ENCODE data around the gene GOLM1. TPM values are rescaled to one million over a fixed set of nuclear protein-coding genes. Genes with fewer than 3 reads are reported as not detected.
A peak's percentile ranks its signal among the peaks of the same experiment; 100 is the strongest.

GOLM1 gene
- total RNA-seq, 1 donor from 2014 or later: 25.8 TPM

- no peak for DNase-seq (ENCODE audit: low read depth)
Measured at GRCh38 chr9:86046930-86047341, 52.4 kb downstream of the GOLM1 start.

DNA sequence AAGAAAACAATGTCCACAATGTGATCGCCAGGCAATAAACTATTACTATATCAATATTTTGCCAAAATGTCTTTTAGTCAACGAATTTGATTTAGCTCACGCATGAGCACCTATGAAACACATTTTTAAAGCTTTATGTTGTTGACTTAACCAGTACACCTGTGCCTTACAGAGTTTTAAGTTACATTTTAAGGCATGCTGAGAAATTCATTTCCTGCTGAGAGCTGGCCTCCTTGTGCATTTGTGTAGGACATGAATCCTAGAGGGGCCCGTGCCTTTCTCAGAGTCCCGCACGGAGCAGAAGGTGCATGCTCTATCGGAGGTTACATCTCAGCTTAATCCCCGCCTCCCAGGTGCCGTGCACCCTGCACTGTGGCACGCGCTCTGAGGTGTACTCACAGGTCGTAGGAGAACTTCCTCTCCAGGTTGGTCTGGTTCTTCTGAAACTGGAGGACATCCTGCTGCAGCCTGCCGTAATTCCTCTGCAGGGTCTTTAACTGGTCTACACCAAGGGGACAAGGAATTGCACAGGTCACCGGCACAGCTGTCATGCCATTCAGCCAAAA is 53.2 kb downstream of the GOLM1 start:
- no peak for DNase-seq (ENCODE audit: low read depth)

- no peak for DNase-seq (ENCODE audit: low read depth)
Measured at GRCh38 chr9:86045654-86046053, 53.7 kb downstream of the GOLM1 start.

GRCh38 chr9:86043999-86044398 is 55.4 kb downstream of the GOLM1 start:
- no peak for DNase-seq (ENCODE audit: low read depth)

DNA sequence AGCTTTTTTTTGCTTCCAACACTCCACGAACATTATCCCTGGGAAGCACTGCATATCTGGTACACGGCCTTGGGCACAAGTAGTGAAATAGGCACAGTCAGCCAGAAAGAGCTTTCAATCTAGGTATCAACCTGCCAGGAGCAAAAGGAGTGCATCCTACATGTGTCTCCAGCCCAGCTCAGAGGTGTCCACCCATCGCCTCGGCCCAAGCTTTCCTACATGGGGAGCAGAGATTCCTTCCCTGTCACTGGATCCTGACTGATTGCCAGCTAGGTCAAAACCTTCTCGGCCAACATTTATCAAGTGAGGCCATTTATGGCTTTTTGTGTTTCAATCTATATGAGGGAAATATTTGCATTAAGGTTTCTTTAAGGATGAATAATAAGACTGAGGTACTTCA is 55.8 kb downstream of the GOLM1 start:
- no peak for DNase-seq (ENCODE audit: low read depth)

- no peak for DNase-seq (ENCODE audit: low read depth)
Measured at GRCh38 chr9:86042199-86042978, 57.0 kb downstream of the GOLM1 start.

DNA sequence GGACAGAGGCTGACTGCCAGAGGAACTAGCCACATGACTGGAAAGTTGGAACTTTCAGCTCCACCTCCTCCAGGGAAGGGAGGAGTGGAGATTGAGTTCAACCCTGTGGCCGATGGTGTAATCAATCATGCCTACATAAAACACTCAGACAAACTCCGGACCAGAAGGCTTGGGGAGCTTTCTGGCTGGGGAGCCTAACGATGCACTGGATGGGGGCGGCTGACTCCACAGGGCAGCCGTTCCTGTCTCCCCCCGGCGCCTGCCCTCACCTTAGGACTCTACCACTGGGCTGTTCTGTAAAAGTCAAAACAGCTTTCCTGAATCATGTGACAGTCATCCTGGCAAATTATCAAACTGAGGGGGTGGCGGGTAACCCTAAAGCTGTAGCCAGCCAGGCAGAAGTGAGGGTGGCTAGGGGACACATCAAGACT is 58.0 kb downstream of the GOLM1 start:
- no peak for DNase-seq (ENCODE audit: low read depth)

DNA sequence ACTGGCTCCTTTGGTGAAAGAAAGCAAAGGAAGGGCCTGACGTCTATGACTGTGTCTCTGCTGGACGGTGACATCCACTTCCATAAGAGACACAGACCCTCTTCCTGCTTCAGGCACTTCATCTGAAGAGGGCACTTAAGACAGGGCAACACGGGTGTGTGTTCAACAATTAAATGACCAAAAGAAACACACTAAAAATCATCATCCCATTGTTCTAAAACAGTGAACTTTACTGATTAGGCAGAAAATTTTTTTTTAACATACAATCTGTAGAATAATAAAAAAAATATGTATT is 58.5 kb downstream of the GOLM1 start:
- DNase-seq (ENCODE audit: low read depth): no peak

GRCh38 chr9:86039991-86040860 is 59.1 kb downstream of the GOLM1 start:
- DNase-seq (ENCODE audit: low read depth): no peak

GRCh38 chr9:86036555-86036954 is 62.8 kb downstream of the GOLM1 start:
- no peak for DNase-seq (ENCODE audit: low read depth)

DNA sequence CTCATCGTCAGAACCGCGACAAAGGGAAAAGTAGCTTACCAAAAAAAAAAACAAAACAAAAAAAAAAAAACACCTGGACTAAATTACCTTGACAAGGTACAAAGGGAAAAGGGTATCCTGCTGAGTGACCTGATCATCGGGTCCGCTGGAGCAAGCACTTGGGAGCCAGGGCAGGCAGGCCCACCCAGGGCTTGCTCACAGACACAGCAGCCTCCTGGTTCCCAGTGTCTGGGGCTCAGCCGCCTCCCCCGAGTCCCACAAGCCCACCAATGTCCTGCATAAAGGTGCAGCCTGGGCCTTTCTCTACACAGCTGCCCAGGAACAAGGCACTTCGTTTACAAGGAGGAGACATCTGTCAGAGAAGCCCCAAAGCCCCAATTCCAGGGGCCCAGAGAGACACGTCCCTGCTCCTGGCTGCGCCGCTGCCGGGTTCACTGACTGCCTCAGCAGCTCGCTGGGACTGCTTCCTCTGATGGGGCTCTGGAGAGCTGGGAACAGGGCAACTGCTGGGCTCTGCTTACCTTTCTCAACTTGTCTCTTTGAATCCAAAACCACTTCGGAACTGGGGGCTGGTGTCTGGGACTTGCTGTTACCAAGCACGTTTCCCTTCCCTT is 63.4 kb downstream of the GOLM1 start:
- DNase-seq (ENCODE audit: low read depth): no peak

DNA sequence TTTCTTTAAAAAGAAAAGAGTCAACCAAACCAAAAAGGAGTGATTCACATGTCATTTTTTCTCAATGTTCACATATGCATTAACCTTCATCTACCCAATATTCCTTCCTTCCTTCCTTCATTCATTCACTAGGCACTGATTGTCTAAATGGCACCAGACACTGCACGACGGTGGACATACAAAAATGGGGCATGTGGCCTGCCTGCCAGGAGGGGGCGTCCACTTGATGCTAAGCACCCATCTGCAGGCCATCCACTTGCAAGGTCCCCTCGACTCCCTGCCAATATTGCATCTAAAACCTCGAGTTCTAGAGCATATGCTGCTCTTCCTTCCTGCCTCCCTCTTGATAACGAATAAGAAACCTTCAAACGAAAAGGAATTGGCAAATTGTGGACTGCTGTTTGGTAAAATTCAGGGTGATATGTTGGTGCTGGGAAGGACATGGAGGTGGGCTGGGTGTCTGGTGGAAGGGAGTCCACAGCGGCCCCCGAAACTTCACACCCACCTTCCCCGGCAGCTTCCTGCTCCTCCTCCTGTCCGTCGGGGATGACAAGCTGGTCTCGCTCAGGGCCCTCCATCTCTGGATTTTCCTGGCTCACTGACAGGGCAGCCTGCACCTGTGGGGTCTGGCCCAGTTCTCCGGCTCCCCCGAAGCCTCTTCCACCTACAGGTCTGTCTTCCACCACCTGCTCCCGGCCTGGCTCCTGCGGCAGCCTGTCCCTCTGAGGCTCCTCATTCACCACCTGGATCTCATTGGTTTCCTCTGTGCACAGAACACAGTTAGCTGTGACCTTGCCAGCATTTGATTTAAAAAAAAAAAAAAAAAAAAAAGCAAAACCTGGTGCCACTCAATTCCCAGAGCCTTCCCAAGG is 64.3 kb downstream of the GOLM1 start:
- peak; percentile 28 for DNase-seq (ENCODE audit: low read depth)

DNA sequence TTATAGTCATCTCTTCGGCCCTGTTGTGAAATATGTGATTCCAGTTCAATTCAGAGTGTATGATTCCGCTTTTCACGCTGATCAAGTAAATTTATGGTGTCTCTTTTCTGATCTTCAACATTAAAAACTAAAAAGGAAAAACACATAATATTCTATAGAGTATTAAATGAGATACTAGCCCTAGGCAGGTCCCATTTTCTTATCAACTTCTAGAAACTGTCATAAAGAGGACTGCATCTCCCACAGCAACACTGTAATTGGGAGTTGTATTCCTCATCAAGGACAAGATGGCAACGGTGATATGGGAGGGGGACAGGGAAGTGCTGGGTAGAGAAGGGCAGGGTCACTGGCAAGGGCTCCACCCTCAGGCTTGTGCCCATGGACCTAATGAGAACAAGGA is 71.6 kb downstream of the GOLM1 start:
- DNase-seq (ENCODE audit: low read depth): no peak

DNA sequence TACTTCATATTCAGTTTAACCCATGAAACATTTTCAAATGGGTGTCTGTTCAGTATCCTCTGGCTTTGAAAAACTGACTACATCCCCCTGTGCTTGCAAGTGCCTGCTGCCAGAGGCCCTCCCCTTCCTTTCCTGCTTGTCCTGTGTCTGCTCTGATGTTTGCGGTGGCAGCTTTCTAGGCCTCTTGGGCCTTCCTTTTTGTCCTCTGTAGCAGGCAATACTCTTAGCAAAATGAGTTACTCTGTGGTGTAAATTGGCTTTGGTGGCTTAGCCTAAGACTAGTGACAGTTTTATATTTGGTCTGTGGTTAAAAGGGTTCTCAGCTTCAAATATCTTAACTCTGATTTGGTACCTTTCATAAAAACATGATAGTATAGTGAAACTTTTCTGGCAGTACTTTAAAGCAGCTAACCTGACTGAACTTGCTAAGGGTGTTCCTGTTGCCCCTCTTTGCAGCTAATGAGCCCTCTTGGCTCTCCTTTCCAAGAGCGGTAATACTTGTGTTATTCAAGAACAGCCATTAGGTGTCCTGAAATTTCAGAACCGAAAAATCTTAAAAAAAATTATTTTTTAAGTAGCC is 76.6 kb downstream of the GOLM1 start:
- DNase-seq (ENCODE audit: low read depth): no peak

DNA sequence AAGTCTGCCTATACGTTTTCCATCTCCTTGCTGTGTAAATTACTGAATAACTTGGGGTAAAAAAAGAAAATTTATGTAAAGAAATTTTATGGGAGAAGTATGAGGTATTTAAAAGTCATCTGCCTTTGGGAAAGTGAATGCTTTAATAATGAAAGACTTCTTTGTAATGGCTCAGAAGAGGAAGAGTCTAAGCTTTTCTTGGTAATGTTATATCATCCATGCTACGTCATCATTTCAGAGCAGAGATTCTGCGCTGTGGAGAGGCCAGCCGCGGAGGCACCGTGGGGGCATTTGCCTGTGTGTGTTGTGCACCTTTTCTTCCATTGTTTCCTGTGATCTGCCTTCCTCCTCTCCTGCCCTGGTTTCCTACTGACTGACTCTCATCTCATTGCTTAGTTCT is 78.2 kb downstream of the GOLM1 start:
- no peak for DNase-seq (ENCODE audit: low read depth)

- no peak for DNase-seq (ENCODE audit: low read depth)
Measured at GRCh38 chr9:86020731-86021130, 78.6 kb downstream of the GOLM1 start.

DNA sequence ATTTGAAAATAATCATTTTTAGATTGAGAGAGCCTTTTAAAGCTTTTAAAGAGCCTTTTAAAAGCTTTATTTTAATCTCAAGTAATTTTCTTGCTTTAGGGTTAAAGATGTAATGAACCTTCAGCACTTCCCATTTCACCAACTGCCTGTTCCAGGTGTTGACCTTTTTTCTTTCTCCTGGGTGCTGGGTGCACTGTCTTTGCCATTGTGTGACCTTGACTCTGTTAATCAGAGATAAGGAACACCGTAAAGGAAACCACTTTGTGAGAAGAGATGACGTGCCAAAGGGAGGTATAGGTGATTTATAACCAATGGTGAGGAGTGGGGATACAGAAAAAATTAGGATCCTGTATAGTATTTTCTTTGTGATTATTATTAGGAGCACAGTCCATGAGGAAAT is 90.2 kb downstream of the GOLM1 start:
- DNase-seq (ENCODE audit: low read depth): no peak

DNA sequence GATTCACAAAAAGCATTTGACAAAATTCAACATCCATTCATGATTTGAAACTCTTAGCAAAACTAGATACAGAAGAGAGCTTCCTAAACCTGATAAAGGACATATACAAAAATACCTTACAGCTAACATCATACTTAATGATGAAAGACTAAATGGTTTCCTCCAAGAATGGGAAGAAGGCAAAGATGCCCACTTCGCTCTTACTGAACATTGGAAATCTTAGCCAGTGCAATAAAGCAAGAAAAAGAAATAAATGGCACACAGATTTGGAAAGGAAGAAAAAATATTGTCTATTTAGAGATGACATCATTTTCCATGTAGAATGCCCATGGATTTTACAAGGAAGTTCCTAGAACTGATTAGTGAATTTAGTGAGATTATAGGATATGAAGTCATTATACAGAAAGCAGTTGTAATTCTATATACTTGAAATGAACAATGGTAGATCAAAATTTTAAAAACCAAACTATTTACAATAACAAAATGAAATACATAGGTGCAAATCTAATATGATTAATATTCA is 94.0 kb downstream of the GOLM1 start:
- no peak for DNase-seq (ENCODE audit: low read depth)

DNA sequence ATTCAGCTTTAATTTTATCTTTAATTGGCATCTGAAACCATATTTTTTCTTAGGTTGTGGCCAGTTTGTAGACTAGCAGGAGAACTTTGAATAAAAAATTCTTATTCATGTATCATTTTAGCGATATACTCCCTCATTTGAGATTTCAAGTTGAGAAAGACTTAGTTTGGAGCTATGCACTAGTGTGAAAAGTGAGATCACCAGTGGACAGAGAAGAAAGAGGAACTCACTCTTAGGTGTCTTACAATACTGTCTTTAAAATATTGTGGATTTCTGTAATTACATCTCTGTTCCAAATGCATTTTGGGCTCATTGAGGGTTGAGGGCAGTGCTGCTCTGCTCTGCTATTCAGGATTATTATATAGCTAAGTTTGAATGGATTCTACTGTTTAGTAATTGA is 103.8 kb downstream of the GOLM1 start:
- DNase-seq (ENCODE audit: low read depth): no peak

DNA sequence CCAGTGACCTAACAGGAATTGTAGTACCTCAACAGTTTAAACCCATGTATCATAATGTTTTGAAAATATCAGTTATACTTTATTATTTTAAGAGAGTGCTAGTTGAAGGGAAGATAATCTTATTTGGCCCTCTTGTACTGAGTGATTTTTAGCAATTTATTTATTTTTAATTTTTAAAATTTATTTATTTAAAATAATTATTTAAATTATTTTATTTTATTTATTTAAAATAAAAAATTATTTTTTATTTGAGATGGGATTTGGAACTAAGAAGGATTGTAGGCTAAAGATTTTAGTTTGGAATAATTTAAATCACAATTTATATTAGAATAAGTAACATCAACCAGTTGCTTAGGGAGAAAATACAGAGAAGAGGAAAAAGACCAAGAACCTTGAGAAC is 104.3 kb downstream of the GOLM1 start:
- no peak for DNase-seq (ENCODE audit: low read depth)
